Measurements from ENCODE around the gene ACADM. TPM values are rescaled to one million over a fixed set of nuclear protein-coding genes. Genes with fewer than 3 reads are reported as not detected.

ACADM gene
- total RNA-seq, 3 donors from 2014 or later = 59.3 to 79.5 (median 78.6) TPM

- Histone ChIP-seq H3K4me3 (no peak overlapping the region), H3K36me3 (ENCODE audit: low read depth) (no peaks in the 10 kb centered on the region), H3K9me3 (no peaks in the 10 kb centered on the region), H3K4me1 (ENCODE audit: low read depth) (no peaks in the 10 kb centered on the region)
- intact Hi-C loops (cut with DNase I, micrococcal nuclease) = no loop called here
- no peak for TF ChIP-seq CTCF (IDR thresholded peaks at IDR 0.05)
- ATAC-seq = no peak
- DNase-seq = no peak
Measured at GRCh38 chr1:75812065-75812464, 87.6 kb downstream of the ACADM start.

Other genes with a start within 250 kb of the ACADM start
- 1 to 10 TPM; 1.6 to 4.6 (median 4.2) TPM for gene SLC44A5, start 113.6 kb upstream of the ACADM start, total RNA-seq
- gene RABGGTB, start 61.5 kb downstream of the ACADM start, total RNA-seq = 10 to 100 TPM; 57.4 to 68.1 (median 66.8) TPM
- gene MSH4, start 72.2 kb downstream of the ACADM start, total RNA-seq = under 1 TPM; 0.35 to 0.66 (median 0.41) TPM
- gene ASB17, start 207.7 kb downstream of the ACADM start, total RNA-seq = not detected

Data from mucosa of descending colon (tissue), 3 donors.